Spinal cord (tissue), 10 donors: ENCODE data around the gene KDM2B. TPM values are rescaled to one million over a fixed set of nuclear protein-coding genes. Genes with fewer than 3 reads are reported as not detected.

Experiments used
- DNase-seq, 6 donors: peaks; one replicate each; pipeline versions ENCODE4 v3.0.0 to v3.0.0-alpha.2; 2013 to 2015; ENCODE audit warnings: low spot score in 6 of 6, low read depth in 4 of 6
- H3K27ac ChIP-seq: one replicate; pipeline ENCODE4 v1.5.1; 2013; ENCODE audit warnings: low read depth, low read length, control low read depth
- H3K27me3 ChIP-seq: one replicate; pipeline ENCODE4 v1.6.1; 2013; ENCODE audit warnings: low read length; ENCODE audit not compliant: control insufficient read depth, insufficient read depth
- H3K36me3 ChIP-seq: one replicate; pipeline ENCODE4 v1.6.1; 2013; ENCODE audit warnings: low read length; ENCODE audit not compliant: control insufficient read depth, insufficient read depth
- H3K4me1 ChIP-seq: one replicate; pipeline ENCODE4 v1.6.1; 2013; ENCODE audit warnings: low read length; ENCODE audit not compliant: control insufficient read depth, insufficient read depth
- H3K4me3 ChIP-seq: one replicate; pipeline ENCODE4 v1.5.1; 2013; ENCODE audit warnings: low read depth, low read length, control low read depth
- H3K9me3 ChIP-seq: one replicate; pipeline ENCODE4 v1.6.1; 2013; ENCODE audit warnings: low read length; ENCODE audit not compliant: control insufficient read depth, insufficient read depth
- WGBS: methylation state at CpG from one replicate; pipeline ENCODE4 v1.1.5; 2013; ENCODE audit warnings: missing lambda C conversion rate; ENCODE audit not compliant: insufficient coverage; 5-methylcytosine and 5-hydroxymethylcytosine counted together
- polyA plus RNA-seq, 2 donors: library from polyadenylated mRNA; unstranded; fragments of 120-200 nt; gene quantifications; one replicate each; pipeline ENCODE4 v1.2.1, GENCODE V29; 2013; ENCODE audit not compliant: insufficient read length in 2 of 2
- total RNA-seq, 2 donors: library from RNA; depleted of rRNA in 1 of 2; stranded (reverse); fragments of 120-200 nt in 1 of 2; fragments of >200 nt in 1 of 2; gene quantifications; one replicate each; pipeline versions ENCODE4 v1.2.3 to v1.2.4, GENCODE V29; 2013 to 2014
- donor health status: healthy.

The KDM2B gene
- total and polyA plus RNA-seq, 4 donors: 26.8 to 58.3 (median 43.8) TPM

DNA sequence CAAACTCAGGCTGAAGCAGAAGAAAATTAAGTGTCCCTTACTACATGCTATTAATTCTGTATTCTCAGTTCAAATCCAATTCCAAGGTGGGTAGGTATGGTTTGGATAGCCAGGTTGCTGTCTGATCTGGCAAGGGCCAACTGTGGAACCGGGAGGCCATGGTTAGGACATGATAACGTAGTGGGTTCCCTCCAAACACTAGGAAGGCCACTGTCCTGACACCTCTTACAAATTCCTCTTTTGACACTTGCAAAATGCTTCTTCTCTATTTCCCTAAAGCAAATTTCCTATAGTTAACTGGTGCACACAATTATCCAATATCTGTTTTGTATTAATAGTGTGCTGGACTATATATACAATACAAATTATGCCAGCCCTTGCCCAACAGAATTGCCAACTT, 110.1 kb downstream of the KDM2B start:
- no peaks in the 10 kb centered on the region for H3K9me3 ChIP-seq

DNA sequence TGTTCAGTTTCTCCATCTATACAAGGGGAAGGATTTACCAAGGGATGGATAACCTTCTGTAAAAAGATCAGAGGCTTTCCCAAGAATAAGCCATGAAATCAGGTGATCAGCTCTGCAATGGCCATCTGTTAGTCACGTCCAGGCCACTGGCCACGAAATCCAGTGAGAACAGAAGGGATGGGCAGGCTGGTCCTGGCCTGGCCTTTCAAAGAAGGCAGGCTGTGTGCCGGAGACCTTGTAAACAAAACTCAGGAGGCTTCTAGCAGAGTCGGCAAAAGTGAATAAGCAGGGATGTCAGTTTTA, 112.4 kb downstream of the KDM2B start:
- no peaks in the 10 kb centered on the region for H3K9me3 ChIP-seq
- no peak overlapping the region for H3K27ac ChIP-seq
- H3K27me3 ChIP-seq: no peaks in the 10 kb centered on the region
- peaks cover 17% of the 10 kb centered on the region for H3K4me1 ChIP-seq
- H3K4me3 ChIP-seq: no peak overlapping the region
- DNase-seq: no peak
- H3K36me3 ChIP-seq: peaks cover 6% of the 10 kb centered on the region
- WGBS: 56% methylated on average over 2 of the region's 4 CpGs

More for the DNA sequence above, 110.1 kb downstream of the KDM2B start:
- no peak for DNase-seq
- 94% methylated on average over 2 of the region's 2 CpGs for WGBS
- H3K36me3 ChIP-seq: no peaks in the 10 kb centered on the region
- H3K27ac ChIP-seq: no peak overlapping the region
- peaks cover 4% of the 10 kb centered on the region for H3K4me1 ChIP-seq
- no peaks in the 10 kb centered on the region for H3K27me3 ChIP-seq
- H3K4me3 ChIP-seq: no peak overlapping the region

DNA sequence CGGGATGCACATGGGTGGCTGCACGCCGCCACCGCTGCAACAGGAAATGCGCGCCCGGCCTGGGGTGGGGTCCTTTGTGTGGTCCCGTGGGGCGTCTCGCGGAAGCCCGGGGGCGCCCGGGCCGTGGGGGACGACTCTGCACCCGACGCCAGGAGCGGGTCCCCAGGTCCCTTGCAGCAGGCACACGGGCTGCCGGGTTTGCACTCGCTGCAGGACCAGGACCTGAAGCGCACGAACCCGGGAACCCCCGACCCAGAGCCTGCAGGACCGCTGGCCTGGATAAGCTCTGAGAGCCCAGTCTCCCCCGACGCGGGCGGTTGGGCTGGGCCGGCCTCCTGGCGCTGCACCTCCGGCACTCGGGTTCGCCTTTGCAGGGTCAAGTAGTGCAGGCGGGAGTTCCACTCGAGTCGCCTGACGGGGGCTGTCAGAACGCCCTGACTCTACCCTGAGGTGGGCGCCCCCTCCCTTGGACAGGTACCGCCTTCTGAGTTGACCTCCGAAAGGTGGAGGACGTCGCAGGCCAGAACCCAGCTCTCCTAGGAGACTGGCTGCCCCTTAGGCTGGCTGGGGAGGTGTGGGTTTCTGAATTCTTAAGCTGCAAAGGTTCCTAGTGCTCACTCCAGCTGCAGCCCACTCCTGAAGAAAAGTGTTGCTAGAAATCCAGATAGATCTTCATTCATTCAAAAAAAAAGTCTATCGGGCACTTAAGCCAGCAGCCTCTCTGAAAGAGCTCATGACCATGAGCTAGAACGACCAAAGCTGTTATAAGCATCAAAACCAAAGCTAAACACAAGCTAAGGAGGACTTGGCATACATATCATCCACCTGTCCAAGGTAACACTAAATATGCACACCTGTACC, 113.0 kb downstream of the KDM2B start:
- 7% methylated on average over 48 of the region's 48 CpGs for WGBS
- DNase-seq: peak in 2 of 6 donors; percentile 11 to 41
- peak overlapping the region; percentile 42 for H3K4me3 ChIP-seq

DNA sequence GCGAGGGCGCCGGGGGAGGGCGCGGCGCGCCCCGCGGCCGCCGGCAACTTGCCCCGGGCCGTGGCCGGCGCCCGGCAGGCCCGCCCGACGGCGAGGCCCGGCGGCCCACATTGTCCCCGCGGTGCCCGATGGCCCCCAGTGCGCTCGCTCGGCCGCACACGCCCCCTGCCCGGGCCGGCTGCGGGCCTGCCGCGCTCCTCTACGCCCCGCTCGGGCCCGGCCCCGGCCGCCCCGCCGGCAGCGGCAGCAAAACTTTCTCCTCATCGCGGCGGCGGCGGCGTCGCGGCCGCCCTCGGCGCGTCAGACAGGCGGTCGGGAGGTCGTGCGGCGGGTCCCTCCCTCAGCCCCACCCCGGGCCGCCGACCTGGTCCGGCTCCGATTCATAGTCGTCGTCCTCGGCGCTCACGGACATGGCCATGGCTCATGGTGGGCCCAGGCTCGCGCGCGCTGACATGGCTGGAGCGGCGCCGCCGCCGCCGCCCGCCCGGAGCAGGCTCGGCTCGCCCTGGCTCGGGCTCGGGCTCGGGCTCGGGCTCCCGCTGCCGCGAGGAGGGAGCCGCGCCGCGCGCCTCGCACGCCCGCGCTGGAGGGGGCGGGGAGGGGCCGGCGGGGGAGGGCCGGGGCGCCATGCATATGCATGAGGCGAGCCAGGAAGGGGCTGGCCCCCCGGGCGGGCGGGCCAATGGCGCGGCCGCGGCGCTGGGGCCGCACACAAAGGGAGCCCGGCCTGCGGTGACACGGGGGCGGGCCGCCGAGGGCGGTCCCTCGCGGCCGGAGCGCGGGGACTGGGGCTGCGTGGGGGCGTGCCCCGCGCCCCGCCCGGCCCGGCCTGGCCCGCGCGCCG, 113.8 kb downstream of the KDM2B start:
- Histone ChIP-seq H3K27ac (no peak overlapping the region), H3K4me1 (peaks cover 17% of the 10 kb centered on the region)
- under 1% methylated on average over 135 of the region's 139 CpGs for WGBS

More for the DNA sequence above, 113.0 kb downstream of the KDM2B start:
- peaks cover 6% of the 10 kb centered on the region for H3K36me3 ChIP-seq
- no peaks in the 10 kb centered on the region for H3K27me3 ChIP-seq
- no peaks in the 10 kb centered on the region for H3K9me3 ChIP-seq
- peaks cover 17% of the 10 kb centered on the region for H3K4me1 ChIP-seq
- H3K27ac ChIP-seq: no peak overlapping the region

DNA sequence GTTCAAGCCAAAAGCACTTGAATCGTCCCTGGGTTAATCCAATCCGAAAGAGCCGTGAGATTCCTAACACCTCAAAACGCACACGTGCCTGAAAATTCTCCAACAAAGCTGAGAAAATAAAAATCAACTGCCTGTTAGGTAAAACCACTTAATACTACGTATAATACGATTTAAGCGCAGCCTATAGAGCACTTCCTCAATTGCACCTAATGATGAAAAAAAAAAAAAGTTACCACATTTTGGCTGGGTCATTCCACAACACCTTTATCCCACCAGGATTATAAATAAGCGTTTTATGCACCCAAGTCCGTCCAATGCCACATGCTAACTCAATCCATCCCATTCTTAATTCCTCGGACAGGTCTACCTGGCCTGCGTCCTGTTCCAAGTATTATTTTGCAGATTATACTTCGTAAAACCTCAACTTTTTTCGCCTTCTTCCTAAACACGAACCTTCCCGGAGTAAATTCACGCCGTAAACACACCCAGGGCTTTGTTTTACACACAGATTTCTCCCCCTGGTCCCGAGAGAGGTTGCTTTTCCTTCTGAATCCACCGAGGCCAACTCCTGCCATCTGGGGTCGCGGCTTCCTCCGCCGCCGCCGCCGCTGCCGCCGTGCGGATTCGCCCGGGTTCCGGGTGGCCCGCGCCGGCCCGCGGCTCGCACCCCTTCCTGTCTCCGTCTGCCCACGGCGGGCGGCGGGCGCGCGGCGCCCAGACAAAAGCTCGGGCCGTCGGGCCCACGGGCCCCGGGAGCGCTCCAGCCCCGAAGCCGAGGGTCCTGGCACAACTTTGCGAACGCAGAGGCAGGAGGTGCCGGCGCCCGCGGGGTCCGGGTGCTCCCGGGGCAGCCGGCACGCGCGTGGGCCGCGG, 114.7 kb downstream of the KDM2B start:
- WGBS: 12% methylated on average over 70 of the region's 70 CpGs
- Histone ChIP-seq H3K27me3 (no peaks in the 10 kb centered on the region), H3K4me3 (peak overlapping the region; percentile 37), H3K9me3 (no peaks in the 10 kb centered on the region), H3K36me3 (peaks cover 6% of the 10 kb centered on the region), H3K4me1 (peaks cover 17% of the 10 kb centered on the region), H3K27ac (no peak overlapping the region)
- peak in 2 of 6 donors; percentile 41 to 50 for DNase-seq

More for the DNA sequence above, 113.8 kb downstream of the KDM2B start:
- DNase-seq: peak; percentile 47 to 96 (median 78)
- peak overlapping the region; percentile 42 for H3K4me3 ChIP-seq
- H3K27me3 ChIP-seq: no peaks in the 10 kb centered on the region
- no peaks in the 10 kb centered on the region for H3K9me3 ChIP-seq
- peaks cover 6% of the 10 kb centered on the region for H3K36me3 ChIP-seq

DNA sequence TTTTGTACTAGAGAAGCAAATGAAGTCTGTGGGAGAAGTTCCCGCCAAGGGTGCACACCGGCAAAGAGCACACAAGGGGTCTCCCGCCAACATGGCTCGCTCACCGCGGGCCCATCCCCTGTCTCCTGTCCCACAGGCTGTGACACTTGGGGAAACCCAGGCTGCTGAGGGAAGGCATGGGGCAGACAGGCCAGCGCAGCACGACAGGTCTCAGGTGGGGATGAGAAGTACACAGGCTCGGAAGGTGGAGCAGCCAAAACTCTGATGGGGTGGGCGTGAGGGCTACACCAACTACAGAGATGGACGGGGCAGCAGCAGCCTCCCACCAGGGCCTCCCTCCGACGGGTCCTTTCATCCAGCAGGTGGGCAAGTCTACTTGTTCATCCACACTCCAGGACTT, 116.5 kb downstream of the KDM2B start:
- 97% methylated on average over 10 of the region's 13 CpGs for WGBS
- peaks cover 6% of the 10 kb centered on the region for H3K36me3 ChIP-seq
- no peak overlapping the region for H3K4me3 ChIP-seq

DNA sequence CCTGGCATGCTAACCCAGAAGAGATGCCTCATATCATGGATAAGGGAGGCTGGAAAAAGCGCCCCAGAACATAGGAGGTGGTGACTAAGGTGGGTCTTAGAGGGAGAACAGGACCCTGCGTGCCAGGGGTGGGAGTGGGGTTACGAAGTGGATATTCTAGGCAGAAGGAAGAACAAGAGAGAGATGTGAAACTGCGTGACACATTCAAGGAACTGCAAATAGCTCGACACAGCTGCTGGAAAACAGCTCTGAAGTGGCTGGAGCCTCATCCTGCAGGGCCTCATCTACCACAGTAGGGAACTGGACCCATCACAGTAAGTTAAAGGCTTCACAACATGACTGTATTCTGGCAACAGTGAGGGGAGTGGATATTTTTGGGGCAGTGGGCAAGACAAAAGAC, 119.8 kb downstream of the KDM2B start:
- Histone ChIP-seq H3K27me3 (no peaks in the 10 kb centered on the region), H3K27ac (no peak overlapping the region), H3K4me1 (peaks cover 18% of the 10 kb centered on the region), H3K9me3 (no peaks in the 10 kb centered on the region), H3K4me3 (no peak overlapping the region), H3K36me3 (peaks cover 10% of the 10 kb centered on the region)
- WGBS: 90% methylated on average over 5 of the region's 5 CpGs
- no peak for DNase-seq

More for the DNA sequence above, 116.5 kb downstream of the KDM2B start:
- H3K9me3 ChIP-seq: no peaks in the 10 kb centered on the region
- DNase-seq: no peak
- H3K4me1 ChIP-seq: peaks cover 17% of the 10 kb centered on the region
- no peaks in the 10 kb centered on the region for H3K27me3 ChIP-seq
- no peak overlapping the region for H3K27ac ChIP-seq

DNA sequence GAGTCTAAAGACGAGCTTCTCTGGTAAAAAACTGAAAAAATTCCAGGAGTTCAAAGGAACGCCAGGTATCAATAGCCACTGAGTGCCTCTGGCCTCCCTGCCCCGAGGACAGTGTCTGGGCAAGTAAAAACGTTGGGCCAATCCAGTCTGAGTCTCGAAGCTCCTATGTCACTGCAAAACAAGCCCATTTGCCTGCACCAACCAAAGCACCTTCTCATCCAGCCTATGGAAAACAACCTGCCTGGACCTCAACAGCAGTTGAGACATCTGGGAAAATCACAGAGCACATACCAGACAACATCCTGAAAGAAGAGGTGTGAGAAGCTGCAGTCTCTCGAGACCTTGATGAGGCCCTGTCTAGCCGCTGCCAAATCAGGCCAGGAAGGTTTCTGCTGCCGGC, 124.3 kb downstream of the KDM2B start:
- H3K36me3 ChIP-seq: peaks cover 29% of the 10 kb centered on the region
- H3K4me3 ChIP-seq: no peak overlapping the region
- H3K27me3 ChIP-seq: no peaks in the 10 kb centered on the region
- no peak for DNase-seq
- WGBS: 87% methylated on average over 8 of the region's 8 CpGs
- H3K9me3 ChIP-seq: no peaks in the 10 kb centered on the region
- peaks cover 30% of the 10 kb centered on the region for H3K4me1 ChIP-seq
- H3K27ac ChIP-seq: no peak overlapping the region

DNA sequence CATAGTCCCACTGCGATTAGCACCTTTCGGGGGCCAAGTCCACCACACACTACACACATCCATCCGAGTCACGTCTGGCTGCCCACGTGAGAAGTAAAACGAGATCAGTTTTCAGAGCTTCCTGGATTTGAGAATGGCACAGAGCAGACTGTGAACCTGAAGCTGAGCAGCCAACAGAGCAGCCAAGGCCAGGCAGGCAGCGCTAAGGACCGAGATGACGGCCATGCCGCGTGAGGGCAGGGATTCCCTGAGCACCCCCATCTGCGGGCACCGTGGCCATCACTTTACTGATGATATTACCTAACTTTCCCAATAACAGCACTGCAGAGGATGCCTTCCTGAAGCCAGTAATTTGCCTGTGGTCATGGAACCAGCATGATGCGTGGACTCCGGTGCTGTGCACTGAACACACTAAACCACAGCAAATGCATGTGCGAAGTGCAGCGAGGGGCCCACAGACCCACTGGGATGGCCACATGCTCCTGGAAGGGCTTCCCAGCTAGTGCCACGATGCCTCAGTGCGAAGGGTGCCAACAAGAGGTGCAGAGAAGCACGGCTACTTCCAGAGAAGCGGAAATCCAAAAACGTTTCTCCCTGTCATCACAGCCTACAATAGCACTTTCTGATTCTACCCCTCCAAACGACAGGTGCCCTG, 124.9 kb downstream of the KDM2B start:
- Histone ChIP-seq H3K36me3 (peaks cover 32% of the 10 kb centered on the region), H3K4me1 (peaks cover 32% of the 10 kb centered on the region), H3K4me3 (no peak overlapping the region), H3K9me3 (no peaks in the 10 kb centered on the region), H3K27me3 (no peaks in the 10 kb centered on the region), H3K27ac (no peak overlapping the region)
- WGBS: 92% methylated on average over 23 of the region's 23 CpGs
- DNase-seq: no peak
